ENCODE measurements around the gene U2AF1.
"Not testable (repeated sequence)": the region's sequence is repeated elsewhere in the genome, so short reads cannot be mapped to it uniquely, and the experiment has no call there.

Gene U2AF1

GRCh38 chr21:43106965-43107793 is at the start of gene U2AF1:
Gene U2AF1 (minus strand): TSS chr21:43107570. CDS start chr21:43107494, 76 bp downstream.
- H3K9me3 Mint-ChIP-seq; H3K27ac Mint-ChIP-seq; H3K36me3 Mint-ChIP-seq (ENCODE audit: low read depth); H3K4me3 Mint-ChIP-seq; H3K4me1 Mint-ChIP-seq (ENCODE audit: low read depth); H3K27me3 Mint-ChIP-seq (ENCODE audit: low read depth): not testable (repeated sequence)

DNA sequence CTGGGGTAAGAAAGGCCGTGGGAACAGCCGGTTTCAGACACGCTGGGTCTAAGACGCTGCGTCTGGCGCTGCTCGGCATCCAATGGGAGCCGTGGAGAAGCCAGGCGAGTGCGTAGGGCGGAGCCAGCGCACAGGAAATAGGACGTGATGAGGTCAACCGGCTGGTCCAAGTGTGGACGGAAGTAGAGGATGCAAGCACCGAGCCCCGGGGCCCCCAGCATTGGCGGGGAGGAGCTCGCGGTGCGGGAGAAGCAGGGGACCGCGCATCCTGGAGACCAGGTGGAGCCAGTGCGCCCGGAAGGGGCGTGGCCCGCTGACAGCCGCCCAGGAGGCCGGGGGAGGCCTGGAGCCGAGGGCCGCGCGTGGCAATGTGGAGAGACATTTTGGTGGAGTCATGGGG is 46.2 kb upstream of the U2AF1 start:
- H3K9me3 Mint-ChIP-seq; H3K27ac Mint-ChIP-seq; H3K27me3 Mint-ChIP-seq (ENCODE audit: low read depth); H3K4me1 Mint-ChIP-seq (ENCODE audit: low read depth); H3K4me3 Mint-ChIP-seq; H3K36me3 Mint-ChIP-seq (ENCODE audit: low read depth): not testable (repeated sequence)

- H3K4me1 Mint-ChIP-seq (ENCODE audit: low read depth); H3K27ac Mint-ChIP-seq; H3K4me3 Mint-ChIP-seq; H3K27me3 Mint-ChIP-seq (ENCODE audit: low read depth); H3K36me3 Mint-ChIP-seq (ENCODE audit: low read depth); H3K9me3 Mint-ChIP-seq: not testable (repeated sequence)
These were observed 42.0 kb upstream of the U2AF1 start for GRCh38 chr21:43149344-43149743.

GRCh38 chr21:43147999-43148398 is 40.6 kb upstream of the U2AF1 start:
- H3K36me3 Mint-ChIP-seq (ENCODE audit: low read depth); H3K4me1 Mint-ChIP-seq (ENCODE audit: low read depth); H3K4me3 Mint-ChIP-seq; H3K27ac Mint-ChIP-seq; H3K9me3 Mint-ChIP-seq; H3K27me3 Mint-ChIP-seq (ENCODE audit: low read depth): not testable (repeated sequence)

GRCh38 chr21:43146637-43147036 is 39.3 kb upstream of the U2AF1 start:
- H3K36me3 Mint-ChIP-seq (ENCODE audit: low read depth); H3K27me3 Mint-ChIP-seq (ENCODE audit: low read depth); H3K27ac Mint-ChIP-seq; H3K9me3 Mint-ChIP-seq; H3K4me3 Mint-ChIP-seq; H3K4me1 Mint-ChIP-seq (ENCODE audit: low read depth): not testable (repeated sequence)

GRCh38 chr21:43141407-43141806 is 34.0 kb upstream of the U2AF1 start:
- H3K4me3 Mint-ChIP-seq; H3K27ac Mint-ChIP-seq; H3K36me3 Mint-ChIP-seq (ENCODE audit: low read depth); H3K9me3 Mint-ChIP-seq; H3K27me3 Mint-ChIP-seq (ENCODE audit: low read depth); H3K4me1 Mint-ChIP-seq (ENCODE audit: low read depth): not testable (repeated sequence)

DNA sequence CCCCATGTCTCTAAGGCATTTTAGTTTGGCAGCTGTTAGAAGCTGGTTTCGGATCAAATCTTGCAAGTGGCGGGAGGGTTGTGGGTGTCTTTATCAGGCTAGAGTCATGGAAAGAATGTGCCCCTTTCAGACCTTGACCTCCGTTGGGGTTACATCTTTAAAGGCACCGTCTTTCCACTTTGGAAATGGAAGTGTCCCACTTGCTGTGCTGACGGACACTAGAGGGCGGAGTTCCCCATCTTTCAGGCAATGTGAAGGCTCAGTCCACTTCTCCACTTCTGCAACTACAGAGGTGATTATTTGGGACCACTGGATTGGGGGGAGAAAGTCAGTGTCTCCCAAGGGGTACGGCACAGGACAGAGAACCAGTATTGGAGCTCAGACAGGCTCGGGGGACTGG is 31.6 kb upstream of the U2AF1 start:
- not testable (repeated sequence) for H3K36me3 Mint-ChIP-seq (ENCODE audit: low read depth); H3K4me1 Mint-ChIP-seq (ENCODE audit: low read depth)

DNA sequence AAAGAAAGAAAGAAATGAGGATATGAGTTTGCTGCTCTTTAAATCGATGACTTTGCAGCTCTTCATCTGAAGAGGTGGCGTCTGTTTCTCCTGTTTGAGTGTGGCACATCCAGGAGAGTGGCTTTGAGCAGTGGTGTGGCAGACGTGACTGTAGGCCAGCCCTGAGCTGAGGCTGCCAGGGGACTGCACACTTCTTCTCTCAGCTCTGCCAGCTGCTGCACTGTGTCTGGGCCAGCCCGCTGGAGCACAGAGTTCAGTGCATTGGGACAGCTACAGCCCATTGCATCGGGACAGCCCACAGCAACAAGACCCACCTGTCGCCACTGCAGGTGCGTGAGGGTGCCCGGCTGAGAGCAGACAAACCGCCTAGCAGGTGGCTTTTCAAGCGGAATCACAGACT is 27.1 kb upstream of the U2AF1 start:
- not testable (repeated sequence) for H3K4me1 Mint-ChIP-seq (ENCODE audit: low read depth); H3K27me3 Mint-ChIP-seq (ENCODE audit: low read depth); H3K9me3 Mint-ChIP-seq; H3K4me3 Mint-ChIP-seq; H3K36me3 Mint-ChIP-seq (ENCODE audit: low read depth); H3K27ac Mint-ChIP-seq

More for the DNA sequence above, 31.6 kb upstream of the U2AF1 start:
- not testable (repeated sequence) for H3K9me3 Mint-ChIP-seq; H3K27me3 Mint-ChIP-seq (ENCODE audit: low read depth); H3K4me3 Mint-ChIP-seq; H3K27ac Mint-ChIP-seq

- not testable (repeated sequence) for H3K4me1 Mint-ChIP-seq (ENCODE audit: low read depth); H3K27ac Mint-ChIP-seq; H3K4me3 Mint-ChIP-seq; H3K36me3 Mint-ChIP-seq (ENCODE audit: low read depth); H3K9me3 Mint-ChIP-seq; H3K27me3 Mint-ChIP-seq (ENCODE audit: low read depth)
These were observed 22.7 kb upstream of the U2AF1 start for GRCh38 chr21:43130094-43130493.

GRCh38 chr21:43115956-43116355 is 8.6 kb upstream of the U2AF1 start:
- not testable (repeated sequence) for H3K4me3 Mint-ChIP-seq; H3K36me3 Mint-ChIP-seq (ENCODE audit: low read depth); H3K27ac Mint-ChIP-seq; H3K4me1 Mint-ChIP-seq (ENCODE audit: low read depth); H3K27me3 Mint-ChIP-seq (ENCODE audit: low read depth); H3K9me3 Mint-ChIP-seq

DNA sequence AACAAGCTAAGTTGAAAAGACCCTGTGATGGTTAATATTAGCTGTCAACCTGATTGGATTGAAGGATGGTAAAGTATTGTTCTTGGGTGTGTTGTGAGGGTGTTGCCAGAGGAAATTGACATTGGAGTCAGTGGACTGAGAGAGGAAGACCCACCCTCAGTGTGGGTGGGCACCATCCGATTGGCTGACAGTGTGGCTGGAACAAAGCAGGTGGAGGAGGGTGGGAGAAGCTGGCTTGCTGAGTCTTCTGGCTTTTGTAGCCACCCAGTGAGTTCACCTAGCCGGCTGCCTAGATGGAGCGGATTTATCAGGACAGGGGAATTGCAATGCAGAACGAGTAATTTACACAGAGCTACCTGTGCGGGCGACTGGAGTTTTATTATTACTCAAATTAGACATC is 7.1 kb upstream of the U2AF1 start:
- H3K4me1 Mint-ChIP-seq (ENCODE audit: low read depth); H3K36me3 Mint-ChIP-seq (ENCODE audit: low read depth); H3K4me3 Mint-ChIP-seq; H3K9me3 Mint-ChIP-seq; H3K27me3 Mint-ChIP-seq (ENCODE audit: low read depth); H3K27ac Mint-ChIP-seq: not testable (repeated sequence)

- not testable (repeated sequence) for H3K27me3 Mint-ChIP-seq (ENCODE audit: low read depth); H3K4me3 Mint-ChIP-seq
These were observed 1.6 kb upstream of the U2AF1 start for GRCh38 chr21:43109006-43109405.

GRCh38 chr21:43108177-43108576 is 807 bp upstream of the U2AF1 start:
- H3K36me3 Mint-ChIP-seq (ENCODE audit: low read depth); H3K4me3 Mint-ChIP-seq; H3K9me3 Mint-ChIP-seq; H3K27ac Mint-ChIP-seq; H3K27me3 Mint-ChIP-seq (ENCODE audit: low read depth); H3K4me1 Mint-ChIP-seq (ENCODE audit: low read depth): not testable (repeated sequence)

More at GRCh38 chr21:43109006-43109405, 1.6 kb upstream of the U2AF1 start:
- not testable (repeated sequence) for H3K9me3 Mint-ChIP-seq; H3K27ac Mint-ChIP-seq; H3K36me3 Mint-ChIP-seq (ENCODE audit: low read depth); H3K4me1 Mint-ChIP-seq (ENCODE audit: low read depth)

- not testable (repeated sequence) for H3K27me3 Mint-ChIP-seq (ENCODE audit: low read depth); H3K9me3 Mint-ChIP-seq; H3K4me1 Mint-ChIP-seq (ENCODE audit: low read depth); H3K36me3 Mint-ChIP-seq (ENCODE audit: low read depth); H3K27ac Mint-ChIP-seq; H3K4me3 Mint-ChIP-seq
These were observed 396 bp upstream of the U2AF1 start for GRCh38 chr21:43107794-43108137.

- not testable (repeated sequence) for H3K4me1 Mint-ChIP-seq (ENCODE audit: low read depth); H3K27ac Mint-ChIP-seq; H3K27me3 Mint-ChIP-seq (ENCODE audit: low read depth); H3K4me3 Mint-ChIP-seq; H3K9me3 Mint-ChIP-seq; H3K36me3 Mint-ChIP-seq (ENCODE audit: low read depth)
These were observed 2.7 kb downstream of the U2AF1 start for GRCh38 chr21:43104642-43105041.

- not testable (repeated sequence) for H3K4me1 Mint-ChIP-seq (ENCODE audit: low read depth); H3K27me3 Mint-ChIP-seq (ENCODE audit: low read depth); H3K36me3 Mint-ChIP-seq (ENCODE audit: low read depth); H3K4me3 Mint-ChIP-seq; H3K9me3 Mint-ChIP-seq; H3K27ac Mint-ChIP-seq
These were observed 5.1 kb downstream of the U2AF1 start for GRCh38 chr21:43102281-43102680.
